ENCODE data around the gene TMEM184B. TPM values are rescaled to one million over a fixed set of nuclear protein-coding genes. Genes with fewer than 3 reads are reported as not detected.

Gene TMEM184B
- 12.8 to 47.3 TPM (median 18.8 TPM) in 3 replicates for polyA plus RNA-seq
- polyA plus RNA-seq (2011; ENCODE audit: low read depth) = 3.8 TPM
- polyA plus RNA-seq (2011; cell fraction: cytosol; rRNA removed) = 25.0 and 37.5 TPM in 2 replicates
- 52.2 and 66.1 TPM in 2 replicates for polyA plus RNA-seq (2011; cell fraction: nucleus; rRNA removed)
- 27.6 and 57.4 TPM in 2 replicates for polyA plus RNA-seq (2012; ENCODE audit: low replicate concordance)
- 25.2 to 78.0 TPM (median 29.0 TPM) in 3 replicates for polyA minus RNA-seq
- polyA minus RNA-seq (2011; cell fraction: cytosol; rRNA and poly(A)+ RNA removed) = 72.3 TPM
- polyA minus RNA-seq (2011; cell fraction: nucleus; rRNA and poly(A)+ RNA removed) = 35.3 and 44.1 TPM in 2 replicates

DNA sequence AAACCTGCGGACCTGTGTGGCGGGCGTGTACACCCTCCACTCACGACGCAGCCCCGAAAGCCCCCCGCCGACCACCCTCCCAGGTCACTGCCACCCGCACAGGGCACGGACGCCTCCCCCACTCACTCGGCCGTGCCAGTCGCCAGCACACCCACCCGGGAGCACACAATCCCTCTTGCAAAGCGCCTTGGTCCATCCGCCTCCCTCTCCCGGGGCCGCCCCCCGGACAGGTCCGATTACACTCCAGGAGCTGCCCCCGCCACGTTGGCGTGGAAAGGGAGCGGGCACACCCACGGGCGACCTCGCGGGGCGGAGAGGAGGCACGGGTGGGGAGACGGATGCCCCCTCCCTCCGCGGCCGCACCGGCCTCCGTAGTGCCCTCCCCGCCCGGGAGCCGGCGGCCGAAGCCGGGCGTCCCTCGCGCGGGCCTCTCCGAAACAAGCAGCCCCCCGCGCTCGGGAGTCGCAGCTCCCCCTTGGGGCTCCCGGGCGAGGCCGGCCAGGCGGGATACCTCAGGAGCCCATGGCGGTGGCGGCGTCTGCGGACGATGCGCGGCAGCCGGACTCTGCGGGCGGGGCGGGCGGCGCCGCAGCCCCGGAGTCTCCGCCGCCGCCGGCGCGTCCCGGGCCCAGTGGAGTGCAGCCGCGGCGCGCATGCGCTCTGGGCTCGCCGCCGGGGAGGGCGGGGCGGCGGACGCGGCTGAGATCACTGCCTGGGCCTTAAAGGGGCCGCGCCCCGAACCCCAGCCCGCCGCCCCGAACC, at the start of gene TMEM184B:
Gene TMEM184B, minus strand, starts transcription at position 638 of the 762 bp plus-strand sequence. CDS start 25,049 bp downstream, outside the sequence.
- Histone ChIP-seq H3K36me3 (ENCODE audit: control insufficient read depth in 2 of 2, extremely low read depth in 1 of 2, insufficient read depth in 2 of 2, low read length in 2 of 2) (peaks cover 9% of the 10 kb centered on the region in 2 experiments), H2AFZ (ENCODE audit: control insufficient read depth, low read length) (peak within 1 kb of the TSS; percentile 100), H3K9ac (ENCODE audit: control insufficient read depth, extremely low read depth, insufficient read depth, low read length) (peak within 1 kb of the TSS; percentile 84), H3K9me3 (ENCODE audit: control insufficient read depth, low read depth, low read length) (no peaks in the 10 kb centered on the region), H3K27me3 (ENCODE audit: control insufficient read depth, extremely low read depth, insufficient read depth, low read length) (no peaks in the 10 kb centered on the region), H3K9me1 (ENCODE audit: control insufficient read depth, extremely low read depth, insufficient read depth, low read length) (peaks cover 6% of the 10 kb centered on the region), H3K4me2 (ENCODE audit: control insufficient read depth, extremely low read depth, insufficient read depth, low read depth, low read length) (peak within 1 kb of the TSS; percentile 91), H3K4me3 (ENCODE audit: control insufficient read depth in 2 of 3, extremely low read depth in 1 of 3, insufficient read depth in 2 of 3, low read depth in 1 of 3, low read length in 3 of 3) (peak within 1 kb of the TSS; percentile 82 to 98 (median 86)), H4K20me1 (ENCODE audit: control insufficient read depth, extremely low read depth, insufficient read depth, low read length) (peaks cover 25% of the 10 kb centered on the region), H3K79me2 (ENCODE audit: control insufficient read depth, insufficient read depth, low read length) (peaks cover 50% of the 10 kb centered on the region), H3K27ac (ENCODE audit: control insufficient read depth, insufficient read depth, low read length) (peak within 1 kb of the TSS; percentile 75), H3K4me1 (ENCODE audit: control insufficient read depth, extremely low read depth, insufficient read depth, low read length) (peaks cover 23% of the 10 kb centered on the region)
- DNase-seq (ENCODE audit: low read depth, low spot score) = no peak
- dilution Hi-C loops (cut with MboI; ENCODE audit: extremely low pct_ligation_motif_present, low sequenced_read_pairs) = no loop called here
- no peak for FAIRE-seq
- TF ChIP-seq, protein P1, sequence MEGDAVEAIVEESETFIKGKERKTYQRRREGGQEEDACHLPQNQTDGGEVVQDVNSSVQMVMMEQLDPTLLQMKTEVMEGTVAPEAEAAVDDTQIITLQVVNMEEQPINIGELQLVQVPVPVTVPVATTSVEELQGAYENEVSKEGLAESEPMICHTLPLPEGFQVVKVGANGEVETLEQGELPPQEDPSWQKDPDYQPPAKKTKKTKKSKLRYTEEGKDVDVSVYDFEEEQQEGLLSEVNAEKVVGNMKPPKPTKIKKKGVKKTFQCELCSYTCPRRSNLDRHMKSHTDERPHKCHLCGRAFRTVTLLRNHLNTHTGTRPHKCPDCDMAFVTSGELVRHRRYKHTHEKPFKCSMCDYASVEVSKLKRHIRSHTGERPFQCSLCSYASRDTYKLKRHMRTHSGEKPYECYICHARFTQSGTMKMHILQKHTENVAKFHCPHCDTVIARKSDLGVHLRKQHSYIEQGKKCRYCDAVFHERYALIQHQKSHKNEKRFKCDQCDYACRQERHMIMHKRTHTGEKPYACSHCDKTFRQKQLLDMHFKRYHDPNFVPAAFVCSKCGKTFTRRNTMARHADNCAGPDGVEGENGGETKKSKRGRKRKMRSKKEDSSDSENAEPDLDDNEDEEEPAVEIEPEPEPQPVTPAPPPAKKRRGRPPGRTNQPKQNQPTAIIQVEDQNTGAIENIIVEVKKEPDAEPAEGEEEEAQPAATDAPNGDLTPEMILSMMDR (optimal IDR thresholded peaks at IDR 0.05 in 1 of 3, IDR thresholded peaks at IDR 0.05 in 1 of 3, conservative IDR thresholded peaks at IDR 0.05 in 1 of 3; ENCODE audit: extremely low read depth in 1 of 3, insufficient read depth in 2 of 3, low read length in 3 of 3) = no peak
- no peak for TF ChIP-seq EZH2 (IDR thresholded peaks at IDR 0.05; ENCODE audit: low read length)

DNA sequence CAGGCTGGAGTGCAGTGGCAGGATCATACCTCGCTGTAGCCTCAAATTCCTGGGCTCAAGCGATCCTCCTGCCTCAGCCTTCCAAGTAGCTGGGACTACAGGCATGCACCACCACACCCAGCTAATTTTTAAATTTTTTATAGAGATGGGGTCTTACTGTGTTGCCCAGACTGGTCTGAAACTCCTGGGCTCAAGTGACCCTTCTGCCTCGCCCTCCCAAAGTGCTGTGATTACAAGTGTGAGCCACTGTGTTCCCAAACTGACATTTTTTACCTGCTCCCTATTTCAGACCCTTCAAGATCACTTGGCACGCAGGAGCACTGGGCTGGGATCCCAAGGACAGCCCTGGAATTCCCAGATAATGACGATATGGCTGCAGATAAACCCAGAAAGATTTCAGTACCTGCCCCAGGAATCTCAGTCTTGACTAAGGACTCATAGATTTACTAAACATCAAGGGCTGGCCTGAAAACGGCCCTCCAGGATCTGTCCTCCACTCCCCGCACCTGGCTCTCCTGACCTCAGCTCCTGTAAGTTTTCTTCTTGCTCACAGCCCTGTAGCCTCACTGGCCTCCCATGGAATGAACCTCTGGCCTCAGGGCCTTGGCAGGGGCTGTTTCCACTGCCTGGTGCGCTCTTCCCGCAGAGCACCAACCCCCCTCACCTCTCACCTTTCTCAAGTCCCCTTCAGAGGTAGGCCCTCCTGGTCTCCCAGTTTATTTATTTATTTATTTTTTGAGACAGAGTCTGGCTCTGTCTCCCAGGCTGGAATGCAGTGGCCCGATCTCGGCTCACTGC, 48.0 kb upstream of the TMEM184B start:
- Histone ChIP-seq H3K4me3 (ENCODE audit: control insufficient read depth in 2 of 3, extremely low read depth in 1 of 3, insufficient read depth in 2 of 3, low read depth in 1 of 3, low read length in 3 of 3) (no peak overlapping the region), H3K9me3 (ENCODE audit: control insufficient read depth, low read depth, low read length) (no peaks in the 10 kb centered on the region), H3K27me3 (ENCODE audit: control insufficient read depth, extremely low read depth, insufficient read depth, low read length) (no peaks in the 10 kb centered on the region), H2AFZ (ENCODE audit: control insufficient read depth, low read length) (peak overlapping the region; percentile 20), H3K36me3 (ENCODE audit: control insufficient read depth in 2 of 2, extremely low read depth in 1 of 2, insufficient read depth in 2 of 2, low read length in 2 of 2) (peaks cover 0 to under 1% of the 10 kb centered on the region in 2 experiments), H3K4me1 (ENCODE audit: control insufficient read depth, extremely low read depth, insufficient read depth, low read length) (peaks cover 25% of the 10 kb centered on the region), H3K79me2 (ENCODE audit: control insufficient read depth, insufficient read depth, low read length) (peaks cover 12% of the 10 kb centered on the region), H4K20me1 (ENCODE audit: control insufficient read depth, extremely low read depth, insufficient read depth, low read length) (peaks cover 3% of the 10 kb centered on the region), H3K4me2 (ENCODE audit: control insufficient read depth, extremely low read depth, insufficient read depth, low read depth, low read length) (no peak overlapping the region), H3K9me1 (ENCODE audit: control insufficient read depth, extremely low read depth, insufficient read depth, low read length) (no peaks in the 10 kb centered on the region), H3K27ac (ENCODE audit: control insufficient read depth, insufficient read depth, low read length) (no peak overlapping the region), H3K9ac (ENCODE audit: control insufficient read depth, extremely low read depth, insufficient read depth, low read length) (no peak overlapping the region)
- DNase-seq (ENCODE audit: low read depth, low spot score) = no peak
- dilution Hi-C loops (cut with MboI; ENCODE audit: extremely low pct_ligation_motif_present, low sequenced_read_pairs) = no loop called here
- TF ChIP-seq, protein P1 (optimal IDR thresholded peaks at IDR 0.05 in 1 of 3, IDR thresholded peaks at IDR 0.05 in 1 of 3, conservative IDR thresholded peaks at IDR 0.05 in 1 of 3; ENCODE audit: extremely low read depth in 1 of 3, insufficient read depth in 2 of 3, low read length in 3 of 3) = no peak
- FAIRE-seq = peak; percentile 32

Measured in keratinocyte (primary cell).